Thoracic aorta (tissue), 2 donors: ENCODE measurements around the gene APOF. TPM values are rescaled to one million over a fixed set of nuclear protein-coding genes. Genes with fewer than 3 reads are reported as not detected.
A peak's percentile ranks its signal among the peaks of the same experiment; 100 is the strongest.

ENCODE experiments used
- ATAC-seq: fragments of 150-250 bp; one replicate; pipeline ENCODE4 v1.8.0; 2017; ENCODE audit warnings: low read depth; ENCODE audit not compliant: insufficient number of reproducible peaks, low FRiP score
- DNase-seq: peaks from one replicate; pipeline ENCODE4 v3.0.0-alpha.2; 2020; ENCODE audit warnings: low spot score
- H3K27ac ChIP-seq, 2 donors: fragments of 200-600 bp; sonication (generic); 1 replicate in 1 of 2; 2 replicates in 1 of 2; pipeline ENCODE4 v1.5.1; 2016; ENCODE audit warnings: mild to moderate bottlenecking in 2 of 2, moderate library complexity in 2 of 2
- H3K27me3 ChIP-seq: fragments of 200-600 bp; sonication (generic); replicated peaks from 2 replicates; pipeline ENCODE4 v1.6.0; 2016; ENCODE audit warnings: mild to moderate bottlenecking; ENCODE audit not compliant: insufficient read depth
- H3K36me3 ChIP-seq: fragments of 200-600 bp; sonication (generic); one replicate; pipeline ENCODE4 v1.5.1; 2016
- H3K4me1 ChIP-seq, 2 donors: fragments of 200-600 bp; sonication (generic); 1 replicate in 1 of 2; 2 replicates in 1 of 2; pipeline versions ENCODE4 v1.5.1 to v1.6.0; 2016; ENCODE audit warnings: low read depth in 2 of 2, mild to moderate bottlenecking in 1 of 2; ENCODE audit not compliant: control insufficient read depth in 1 of 2
- H3K4me3 ChIP-seq: fragments of 200-600 bp; sonication (generic); 2 replicates; pipeline ENCODE4 v1.5.1; 2016; ENCODE audit warnings: mild to moderate bottlenecking
- H3K9me3 ChIP-seq: fragments of 200-600 bp; sonication (generic); 2 replicates; pipeline ENCODE4 v1.5.1; 2016
- total RNA-seq, 2 donors: library from RNA; depleted of rRNA; stranded (reverse); fragments of >200 nt; gene quantifications; one replicate each; pipeline versions ENCODE4 v1.1.0 to v1.2.3, GENCODE V29; 2016
- TF ChIP-seq, protein P1 (sequence below): fragments of 200-600 bp; sonication (generic); IDR thresholded peaks from one replicate; pipeline ENCODE4 v1.5.1; 2019; ENCODE audit warnings: antibody characterized with exemption

Gene APOF
- total RNA-seq, 2 donors from 2014 or later = not detected

DNA sequence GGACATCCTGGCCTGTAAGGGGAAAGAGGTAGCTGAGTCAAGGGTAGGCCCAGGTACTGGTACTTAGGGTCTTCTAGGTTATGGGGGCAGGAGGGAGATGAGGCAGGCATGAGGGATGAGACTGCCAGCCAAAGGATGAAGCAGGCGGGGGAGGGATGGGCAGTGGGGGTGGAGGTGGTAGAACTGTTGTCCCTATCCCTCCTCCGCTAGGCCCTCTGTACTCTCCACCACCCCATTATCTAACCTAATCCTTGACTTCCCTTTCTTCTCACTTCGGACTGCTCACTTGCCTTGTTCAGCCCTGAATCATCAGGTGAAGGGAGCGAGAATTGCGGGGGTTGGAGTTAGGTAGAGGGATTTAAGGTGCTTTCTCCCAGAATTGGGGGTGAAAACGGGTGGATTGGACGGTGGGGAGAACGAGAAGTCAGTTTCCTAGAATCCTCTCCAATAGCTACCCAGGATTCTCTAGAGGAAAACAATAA, 29.4 kb downstream of the APOF start:
- Histone ChIP-seq H3K27ac (peak overlapping the region; percentile 91 to 93), H3K4me1 (peaks cover 3 to 11% of the 10 kb centered on the region in 2 donors), H3K27me3 (no peaks in the 10 kb centered on the region), H3K4me3 (peak overlapping the region; percentile 78), H3K36me3 (no peaks in the 10 kb centered on the region), H3K9me3 (no peaks in the 10 kb centered on the region)
- peak; percentile 6 for ATAC-seq
- TF ChIP-seq, protein P1, sequence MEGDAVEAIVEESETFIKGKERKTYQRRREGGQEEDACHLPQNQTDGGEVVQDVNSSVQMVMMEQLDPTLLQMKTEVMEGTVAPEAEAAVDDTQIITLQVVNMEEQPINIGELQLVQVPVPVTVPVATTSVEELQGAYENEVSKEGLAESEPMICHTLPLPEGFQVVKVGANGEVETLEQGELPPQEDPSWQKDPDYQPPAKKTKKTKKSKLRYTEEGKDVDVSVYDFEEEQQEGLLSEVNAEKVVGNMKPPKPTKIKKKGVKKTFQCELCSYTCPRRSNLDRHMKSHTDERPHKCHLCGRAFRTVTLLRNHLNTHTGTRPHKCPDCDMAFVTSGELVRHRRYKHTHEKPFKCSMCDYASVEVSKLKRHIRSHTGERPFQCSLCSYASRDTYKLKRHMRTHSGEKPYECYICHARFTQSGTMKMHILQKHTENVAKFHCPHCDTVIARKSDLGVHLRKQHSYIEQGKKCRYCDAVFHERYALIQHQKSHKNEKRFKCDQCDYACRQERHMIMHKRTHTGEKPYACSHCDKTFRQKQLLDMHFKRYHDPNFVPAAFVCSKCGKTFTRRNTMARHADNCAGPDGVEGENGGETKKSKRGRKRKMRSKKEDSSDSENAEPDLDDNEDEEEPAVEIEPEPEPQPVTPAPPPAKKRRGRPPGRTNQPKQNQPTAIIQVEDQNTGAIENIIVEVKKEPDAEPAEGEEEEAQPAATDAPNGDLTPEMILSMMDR = no peak
- no peak for DNase-seq

DNA sequence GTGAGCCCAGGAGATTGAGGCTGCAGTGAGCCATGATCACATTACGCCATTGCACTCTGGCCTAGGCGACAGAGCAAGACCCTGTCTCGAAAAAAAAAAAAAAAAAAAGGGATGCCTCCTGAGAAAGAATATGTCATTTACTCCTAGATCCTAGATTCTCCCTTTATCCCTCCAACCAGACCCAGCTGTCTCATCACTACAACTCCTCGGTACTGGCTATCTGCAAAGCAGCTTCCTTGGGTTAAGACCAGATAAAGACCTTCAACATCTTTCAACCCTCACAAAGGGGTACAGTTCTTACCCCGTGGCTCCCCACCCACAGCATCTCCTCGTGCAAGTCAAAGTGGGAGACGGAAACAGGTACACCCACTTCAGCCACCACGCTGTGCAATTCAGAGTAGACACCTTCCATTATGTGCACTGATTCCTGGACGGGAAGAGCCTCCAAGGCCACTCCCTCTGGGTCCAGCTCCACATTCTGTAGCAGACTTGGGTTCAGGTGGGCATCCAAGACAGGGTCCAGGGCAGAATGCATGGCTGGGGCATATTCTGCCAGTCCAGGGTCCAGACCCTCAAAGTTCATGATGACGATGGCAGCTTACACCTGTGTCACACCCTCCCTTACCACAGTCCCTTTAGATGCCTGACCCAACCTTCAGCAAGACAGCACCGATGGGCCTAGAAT, 30.0 kb downstream of the APOF start:
- Histone ChIP-seq H3K36me3 (peaks cover 1% of the 10 kb centered on the region), H3K4me3 (peak overlapping the region; percentile 78), H3K9me3 (no peaks in the 10 kb centered on the region), H3K4me1 (peaks cover 3 to 11% of the 10 kb centered on the region in 2 donors), H3K27ac (peak overlapping the region; percentile 91 to 93), H3K27me3 (no peaks in the 10 kb centered on the region)
- TF ChIP-seq, protein P1 = no peak
- ATAC-seq (no peak), DNase-seq (no peak)

DNA sequence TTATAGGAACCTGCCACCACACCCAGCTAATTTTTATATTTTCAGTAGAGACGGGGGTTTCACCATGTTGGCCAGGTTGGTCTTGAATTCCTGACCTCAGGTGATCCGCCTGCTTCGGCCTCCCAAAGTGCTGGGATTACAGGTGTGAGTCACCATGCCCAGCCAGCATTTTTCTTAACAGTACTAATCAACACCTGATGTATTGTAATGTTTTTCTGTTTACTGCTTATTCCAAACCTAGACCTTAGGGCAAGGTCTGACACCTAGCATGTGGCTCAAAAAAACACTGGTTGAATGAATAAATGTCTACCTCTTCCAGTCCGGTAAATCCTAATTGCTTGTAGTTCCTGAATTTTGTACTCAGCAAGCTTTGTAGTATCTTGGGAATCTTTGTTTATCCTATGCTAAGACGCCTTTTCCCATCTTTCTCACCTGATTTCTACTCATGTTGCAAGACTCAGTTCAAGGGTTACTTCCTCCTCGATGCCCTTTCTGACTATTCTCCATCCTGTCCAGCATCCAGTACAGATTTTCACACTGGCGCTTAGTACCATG, 31.6 kb downstream of the APOF start:
- TF ChIP-seq, protein P1 = no peak
- no peaks in the 10 kb centered on the region for H3K27me3 ChIP-seq
- H3K4me3 ChIP-seq = no peak overlapping the region
- ATAC-seq = no peak
- no peak overlapping the region for H3K27ac ChIP-seq
- peaks cover 12% of the 10 kb centered on the region for H3K36me3 ChIP-seq
- no peaks in the 10 kb centered on the region for H3K9me3 ChIP-seq
- no peak for DNase-seq
- peaks cover 3 to 11% of the 10 kb centered on the region in 2 donors for H3K4me1 ChIP-seq

DNA sequence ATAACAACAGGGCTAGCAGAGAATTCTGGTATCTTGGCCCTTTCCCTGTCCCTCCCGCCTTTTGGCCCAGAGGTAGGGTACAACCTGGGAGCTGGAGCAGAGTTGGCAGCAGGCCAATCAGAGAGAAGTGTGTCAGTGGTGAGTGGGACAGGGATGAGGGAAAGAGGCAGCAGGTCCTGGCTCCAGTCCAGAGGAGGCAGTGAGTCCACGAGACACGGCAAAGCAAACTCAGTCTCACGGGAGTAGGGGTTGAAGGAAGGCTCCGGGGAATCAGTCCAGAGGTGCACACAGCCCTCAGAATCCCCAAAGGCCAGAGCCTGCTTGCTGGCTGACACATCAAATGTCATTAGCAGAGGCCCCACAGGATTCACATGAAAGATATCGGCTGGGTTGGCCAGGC, 36.1 kb downstream of the APOF start:
- H3K36me3 ChIP-seq = peaks cover 47% of the 10 kb centered on the region
- H3K27me3 ChIP-seq = no peaks in the 10 kb centered on the region
- H3K4me3 ChIP-seq = no peak overlapping the region
- TF ChIP-seq, protein P1 = no peak
- H3K27ac ChIP-seq = no peak overlapping the region
- no peak for ATAC-seq
- DNase-seq = no peak
- H3K4me1 ChIP-seq = no peaks in the 10 kb centered on the region
- H3K9me3 ChIP-seq = no peaks in the 10 kb centered on the region

DNA sequence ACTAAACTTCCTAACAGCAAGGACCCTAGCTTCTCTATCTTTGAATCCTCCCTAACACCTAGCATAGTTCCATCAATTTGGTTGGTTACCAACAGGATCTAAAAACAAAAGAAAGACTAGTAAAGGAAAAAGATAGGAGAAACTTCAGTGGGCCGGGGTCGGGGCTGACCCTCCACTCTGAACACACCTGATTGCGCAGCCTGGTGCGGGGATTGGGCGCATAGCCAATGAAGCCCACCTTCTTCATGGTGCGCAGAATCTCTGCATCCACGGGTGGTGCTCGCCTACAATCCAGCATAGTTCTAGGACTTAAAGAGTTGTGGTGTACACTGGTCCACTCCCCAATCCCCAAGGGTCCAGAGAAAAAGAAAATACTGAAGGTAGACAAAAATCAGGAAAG, 36.5 kb downstream of the APOF start:
- Histone ChIP-seq H3K4me1 (no peaks in the 10 kb centered on the region), H3K9me3 (no peaks in the 10 kb centered on the region), H3K4me3 (no peak overlapping the region), H3K27ac (no peak overlapping the region), H3K27me3 (no peaks in the 10 kb centered on the region), H3K36me3 (peaks cover 47% of the 10 kb centered on the region)
- TF ChIP-seq, protein P1 = no peak
- no peak for DNase-seq
- no peak for ATAC-seq
